SK-MEL-5 (cell line): ENCODE measurements around the gene PBLD. TPM values are rescaled to one million over a fixed set of nuclear protein-coding genes. Genes with fewer than 3 reads are reported as not detected.
A peak's percentile ranks its signal among the peaks of the same experiment; 100 is the strongest.
"Not testable (repeated sequence)": the region's sequence is repeated elsewhere in the genome, so short reads cannot be mapped to it uniquely, and the experiment has no call there.

Source experiments
- DNase-seq: peaks from one replicate; pipeline ENCODE4 v3.0.0-alpha.2; 2016; ENCODE audit warnings: low read depth, low spot score
- in situ Hi-C: cut with HindIII; loops from 2 replicates; pipeline ENCODE4 v1.10.0; 2016; ENCODE audit warnings: low sequenced_read_pairs, high pct_unique_total_duplicates, low pct_unique_long_range_greater_than_20kb
- total RNA-seq: library from RNA; depleted of rRNA; stranded (reverse); fragments of >200 nt; shearing (Covaris generic); gene quantifications from 2 replicates; pipeline ENCODE4 v1.2.3, GENCODE V29; 2014

Gene PBLD
- total RNA-seq, 1 experiment from 2014 or later, result 1.6 TPM

DNA sequence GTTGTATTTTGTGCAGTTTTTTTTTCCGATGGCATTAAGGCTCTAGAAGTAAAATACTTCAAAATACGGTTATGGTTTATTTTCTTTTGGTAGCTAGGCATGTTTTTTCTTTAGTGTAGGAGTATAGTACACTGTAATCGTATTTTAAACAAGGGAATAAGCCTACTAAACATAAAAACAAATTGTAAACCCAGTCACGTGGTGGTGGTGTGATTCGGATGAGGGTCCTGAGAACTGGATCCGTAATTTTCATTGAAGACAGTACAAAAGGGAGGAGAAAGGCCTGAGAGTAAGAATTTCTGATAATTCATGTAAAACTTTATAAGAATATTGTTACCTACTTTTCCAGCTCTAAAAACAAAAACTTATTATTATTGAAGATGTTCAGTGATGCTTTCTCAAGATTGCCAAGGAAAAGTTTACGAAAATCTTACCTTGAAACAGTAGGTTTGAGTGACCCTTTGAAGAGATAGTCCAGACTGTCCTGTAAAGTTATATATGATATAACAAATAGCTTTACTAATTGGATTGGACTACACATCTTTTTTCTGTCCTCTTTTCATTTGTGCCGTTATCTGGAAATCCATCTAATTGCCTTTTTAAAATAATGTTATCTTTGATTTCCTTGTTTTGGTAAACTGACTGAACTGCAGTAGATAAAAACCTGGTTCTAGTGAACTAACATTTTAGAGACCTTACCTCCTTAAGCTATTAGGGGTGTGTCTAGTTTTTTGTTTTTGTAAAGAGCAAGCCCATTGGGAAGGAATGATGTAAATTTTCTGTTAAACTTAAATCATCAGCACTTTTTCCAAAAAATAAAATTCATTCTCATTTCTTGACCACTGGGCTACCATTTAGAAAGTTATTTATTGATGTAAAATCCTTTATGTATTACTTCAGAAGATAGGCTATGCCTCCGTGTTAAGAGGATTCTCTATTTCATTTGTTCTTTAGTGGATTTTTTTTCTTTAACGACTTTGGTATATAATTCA, 1.0 kb upstream of the PBLD start:
- DNase-seq, result no peak

DNA sequence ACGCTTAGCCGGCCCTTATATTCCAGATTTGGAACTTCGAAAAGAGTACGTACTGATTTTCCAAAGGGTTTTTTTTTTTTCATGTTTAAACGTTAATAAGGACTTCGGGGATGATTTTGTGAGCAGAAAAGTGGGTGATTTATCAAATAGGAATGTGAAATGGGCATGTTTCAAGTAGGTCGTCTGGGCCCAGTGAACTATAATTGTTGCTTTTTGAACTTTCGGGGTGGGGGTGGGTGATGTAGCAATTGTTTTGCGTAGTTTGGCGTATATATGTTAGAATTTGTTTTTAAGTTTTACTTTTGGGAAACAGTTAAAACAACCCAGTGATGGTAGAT, 299 bp upstream of the PBLD start:
- in situ Hi-C loops, result no loop called here

More for the DNA sequence above, 1.0 kb upstream of the PBLD start:
- in situ Hi-C loops, result no loop called here

DNA sequence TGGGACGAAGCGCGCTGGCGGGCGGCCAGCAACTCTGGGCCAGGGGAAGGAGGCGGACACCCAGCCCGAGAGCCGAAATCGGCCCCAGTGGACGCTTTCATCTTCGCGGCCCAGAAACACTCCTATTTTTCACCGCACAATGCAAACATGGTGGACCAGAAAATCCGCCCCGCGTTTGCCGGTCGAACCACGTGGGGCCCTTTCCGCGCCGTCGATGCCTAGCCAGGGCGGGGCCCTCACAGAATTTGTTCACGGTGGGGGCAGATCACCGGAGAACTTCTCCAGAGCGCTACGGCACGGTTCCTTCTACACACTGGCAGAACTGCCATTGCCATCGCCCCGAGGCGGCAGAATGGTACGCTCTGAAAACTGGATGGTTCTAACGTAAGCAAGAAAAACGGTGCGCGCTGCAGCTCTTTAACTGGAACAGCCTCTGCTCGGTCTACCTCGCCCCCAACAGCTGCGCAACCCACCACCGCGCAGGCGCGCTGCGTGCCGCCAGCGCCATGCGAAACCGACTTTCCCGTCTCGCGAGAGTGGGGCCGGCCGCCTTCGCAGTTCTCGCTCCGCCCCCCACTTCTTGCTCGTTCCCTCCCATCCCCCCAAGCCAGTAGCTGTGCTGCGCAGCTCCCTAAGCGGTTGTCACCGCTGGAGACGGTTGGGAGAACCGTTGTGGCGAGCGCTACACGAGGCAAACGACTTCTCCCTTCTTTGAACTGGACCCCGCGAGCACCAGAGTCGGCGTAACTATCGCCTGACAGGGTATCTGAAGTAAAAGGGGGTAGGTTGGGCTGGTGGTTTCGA, 1.1 kb downstream of the PBLD start, which contains the start of gene HNRNPH3:
TSS of gene HNRNPH3 (plus strand) at position 610 of the 804 bp plus-strand sequence. CDS start 5,158 bp downstream, outside the sequence.
- in situ Hi-C loops, result no loop called here
- DNase-seq, result peak; percentile 95

More for the DNA sequence above, 299 bp upstream of the PBLD start:
- no peak for DNase-seq

DNA sequence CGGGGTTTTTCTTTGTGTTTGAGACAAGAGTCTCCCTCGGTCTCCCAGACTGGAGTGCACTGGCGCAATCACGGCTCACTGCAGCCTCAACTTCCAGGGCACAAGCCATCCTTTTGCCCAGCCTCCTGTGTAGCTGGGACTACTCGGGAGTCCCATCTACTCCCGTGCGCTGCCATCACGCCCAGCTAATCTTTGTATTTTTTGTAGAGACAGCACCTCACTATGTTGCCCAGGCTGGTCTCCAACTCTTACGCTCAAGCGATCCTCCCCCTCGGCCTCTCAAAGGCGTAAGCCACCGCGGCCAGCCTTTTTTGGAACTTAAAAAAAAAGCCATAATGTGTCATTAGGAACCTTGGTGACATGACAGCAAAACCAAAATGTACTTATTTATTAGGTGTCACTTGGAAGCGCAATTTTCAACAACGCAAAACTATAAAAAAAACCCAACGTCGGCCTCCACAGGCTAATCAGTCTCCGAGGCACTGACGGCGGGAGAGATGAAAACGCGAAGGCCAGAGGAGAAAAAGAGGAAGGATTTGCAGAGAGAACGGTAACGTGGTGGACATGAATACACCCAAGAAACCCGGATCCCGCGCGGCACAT, 1.8 kb downstream of the PBLD start:
- in situ Hi-C loops, result no loop called here
- DNase-seq, result no peak

DNA sequence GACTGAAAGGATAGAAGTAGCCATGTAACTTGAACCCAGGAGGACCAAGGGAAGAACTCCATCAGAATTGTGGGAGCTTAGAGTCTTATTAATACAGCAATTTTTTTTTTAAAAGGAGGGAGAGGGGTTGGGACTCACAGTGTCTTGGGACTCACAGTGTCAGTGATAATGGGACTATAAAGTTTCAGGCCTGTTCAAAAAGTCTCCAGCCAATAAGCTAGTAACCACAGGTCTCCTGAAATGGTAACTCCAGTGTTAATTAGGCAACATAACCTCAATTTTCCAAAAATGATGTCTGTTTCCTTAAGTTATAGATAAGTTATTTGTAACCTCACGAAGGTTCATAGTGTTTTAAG, 3.2 kb downstream of the PBLD start:
- DNase-seq, result no peak
- in situ Hi-C loops, result no loop called here

DNA sequence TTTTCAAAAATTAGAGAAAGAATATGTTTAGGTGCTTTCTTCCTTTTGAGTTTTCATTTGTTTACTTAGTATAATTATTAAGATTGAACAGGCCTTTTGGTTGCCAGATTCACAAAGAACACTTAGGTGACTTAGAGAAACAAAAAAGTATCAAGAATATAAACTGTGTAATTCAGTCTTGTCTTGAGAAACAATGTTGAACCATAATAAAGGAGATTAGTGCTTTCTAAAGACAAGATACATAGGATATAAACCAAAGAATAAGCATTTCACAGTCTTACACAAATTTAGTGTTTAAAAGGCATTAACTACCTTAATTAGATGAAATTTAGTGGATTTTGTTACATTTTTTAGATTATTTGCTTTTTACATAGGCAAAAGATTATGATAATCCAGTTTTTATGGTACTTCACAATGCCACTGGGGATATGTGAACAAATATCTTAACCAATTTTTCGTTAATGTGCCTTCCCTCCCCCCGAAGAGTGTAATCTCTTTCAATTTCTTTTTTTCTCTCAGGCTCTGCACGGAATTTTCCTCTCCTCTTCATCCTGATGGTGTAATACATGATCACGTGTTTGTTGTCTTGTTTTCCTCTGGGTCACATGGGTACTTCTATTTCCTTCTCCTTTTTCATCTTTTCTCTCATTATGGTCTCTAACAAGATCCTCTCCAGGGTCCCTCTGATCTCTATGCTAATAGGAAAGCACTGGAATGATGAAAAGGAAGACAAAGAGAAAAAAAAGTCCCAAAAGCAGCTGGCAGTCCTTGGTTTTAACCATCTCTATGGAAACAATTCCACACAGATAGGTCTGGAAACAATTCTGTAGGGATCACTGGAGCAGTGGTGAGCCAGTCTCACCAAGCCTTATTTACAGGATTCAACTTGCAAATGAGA, 4.6 kb downstream of the PBLD start:
- in situ Hi-C loops, result no loop called here
- peak; percentile 52 for DNase-seq

DNA sequence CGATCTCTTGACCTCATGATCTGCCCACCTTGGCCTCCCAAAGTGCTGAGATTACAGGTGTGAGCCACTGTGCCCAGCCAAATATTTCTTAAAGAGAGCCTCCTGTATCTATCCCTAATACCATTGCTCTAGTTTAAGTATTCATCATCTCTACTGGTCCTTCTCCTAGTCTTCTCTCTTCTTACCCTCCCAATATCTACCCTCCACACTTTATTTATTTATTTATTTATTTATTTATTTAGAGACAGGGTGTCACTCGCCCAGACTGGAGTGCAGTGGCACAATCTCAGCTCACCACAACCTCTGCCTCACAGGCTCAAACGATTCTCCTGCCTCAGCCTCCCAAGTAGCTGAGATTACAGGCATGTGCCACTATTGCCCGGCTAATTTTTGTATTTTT, 8.3 kb downstream of the PBLD start:
- in situ Hi-C loops, result not testable (repeated sequence)

DNA sequence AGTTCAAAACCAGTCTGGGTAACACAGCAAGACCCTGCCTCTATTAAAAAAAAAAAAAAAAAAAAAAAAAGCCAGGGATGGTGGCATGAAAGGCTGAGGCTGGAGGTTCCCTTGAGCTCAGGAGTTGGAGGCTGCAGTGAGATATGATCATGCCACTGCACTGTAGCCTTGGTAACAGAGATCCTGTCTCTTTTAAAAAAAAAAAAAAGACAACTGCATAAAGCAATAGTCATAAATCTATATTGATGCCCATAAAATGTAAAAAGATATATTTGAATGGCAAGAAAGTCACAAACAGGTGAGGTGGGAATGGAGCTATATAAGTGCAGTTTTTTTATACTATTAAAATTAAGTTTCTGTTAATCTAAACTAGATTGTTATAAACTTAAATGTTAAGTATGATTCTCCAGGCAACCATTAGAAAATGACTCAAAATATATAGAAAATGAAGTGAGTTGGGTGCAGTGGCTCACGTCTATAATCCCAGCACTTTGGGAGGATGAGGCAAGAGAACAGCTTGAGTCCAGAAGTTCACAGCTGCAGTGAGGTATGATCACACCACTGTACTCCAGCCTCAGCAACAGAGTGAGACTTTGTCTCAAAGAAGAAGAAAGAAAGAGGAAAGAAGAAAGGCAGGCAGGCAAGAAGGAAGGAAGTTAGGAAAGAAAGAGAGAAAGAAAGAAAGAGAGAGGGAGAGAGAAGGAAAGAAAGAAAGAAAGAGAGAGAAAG, 14.2 kb downstream of the PBLD start:
- no peak for DNase-seq
- in situ Hi-C loops, result no loop called here

More for the DNA sequence above, 8.3 kb downstream of the PBLD start:
- not testable (repeated sequence) for DNase-seq

DNA sequence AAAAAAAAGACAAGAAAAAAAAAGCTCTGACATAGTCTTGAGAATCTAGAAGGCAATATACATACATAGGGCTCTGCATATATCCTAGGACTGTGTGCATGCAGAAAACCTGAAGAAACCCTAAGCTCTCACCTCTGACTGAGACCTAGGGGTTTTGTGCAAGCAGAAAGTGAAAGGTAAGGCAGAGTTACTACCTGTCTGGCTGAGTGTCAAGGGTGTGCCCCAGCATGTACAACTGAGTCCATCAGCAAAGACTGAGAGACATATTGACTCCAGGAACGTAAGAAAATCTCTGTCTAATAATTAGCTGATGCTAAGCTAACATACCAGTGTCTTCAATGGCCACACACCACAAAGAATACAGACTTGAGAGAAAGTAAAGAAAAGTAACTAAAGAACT, 17.1 kb downstream of the PBLD start:
- in situ Hi-C loops, result no loop called here
- no peak for DNase-seq

DNA sequence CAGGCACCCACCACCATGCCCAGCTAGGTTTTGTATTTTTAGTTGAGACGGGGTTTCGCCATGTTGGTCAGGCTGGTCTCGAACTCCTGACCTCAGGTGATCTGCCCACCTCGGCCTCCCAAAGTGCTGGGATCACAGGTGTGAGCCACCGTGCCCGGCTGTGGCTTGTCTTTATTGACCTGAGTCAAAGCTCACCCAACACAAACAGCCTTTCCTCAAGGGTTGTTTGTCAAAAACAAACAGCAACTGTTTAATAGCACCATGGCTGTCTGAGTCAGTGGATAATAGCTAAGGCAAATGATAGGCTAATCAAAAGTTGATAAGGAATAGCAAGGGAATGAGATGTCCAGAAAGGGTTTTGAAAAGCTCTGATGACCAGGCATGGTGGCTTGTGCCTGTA, 17.8 kb downstream of the PBLD start:
- in situ Hi-C loops, result not testable (repeated sequence)

DNA sequence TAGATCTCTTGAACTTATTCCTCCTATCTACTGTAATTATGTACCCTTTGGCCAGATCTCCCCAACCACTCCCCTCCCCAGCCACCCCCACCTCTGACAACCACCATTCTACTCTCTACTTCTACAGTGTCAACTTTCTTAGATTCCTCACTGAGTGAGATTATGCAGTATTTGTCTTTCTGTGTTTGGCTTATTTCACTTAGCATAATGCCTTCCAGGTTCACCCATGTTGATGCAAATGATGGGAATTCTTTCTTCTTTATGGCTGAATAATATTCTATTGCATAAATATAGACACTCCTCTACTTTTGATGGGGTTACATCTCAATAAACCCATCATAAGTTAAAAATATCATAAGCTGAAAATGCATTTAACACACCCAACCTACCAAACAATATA, 22.2 kb downstream of the PBLD start:
- in situ Hi-C loops, result no loop called here
- DNase-seq, result no peak

More for the DNA sequence above, 17.8 kb downstream of the PBLD start:
- not testable (repeated sequence) for DNase-seq

DNA sequence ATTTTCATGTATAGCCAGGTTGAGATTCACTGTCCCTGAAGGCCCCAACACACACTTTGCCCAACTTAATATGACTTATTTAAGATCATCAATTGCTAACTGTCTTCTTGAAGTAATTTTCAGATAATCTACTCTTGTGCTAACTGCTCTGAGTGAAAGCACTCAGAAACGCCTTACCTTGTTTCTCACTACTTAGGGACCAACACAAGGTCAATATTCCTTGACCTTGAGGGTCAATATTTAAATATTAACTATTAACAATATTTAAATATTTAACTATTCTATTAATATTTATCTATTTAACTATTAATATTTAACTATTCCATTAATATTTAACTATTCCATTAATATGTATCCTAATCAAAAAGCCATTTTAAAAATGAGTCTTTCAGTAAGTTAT, 26.9 kb downstream of the PBLD start:
- DNase-seq, result no peak
- in situ Hi-C loops, result no loop called here

DNA sequence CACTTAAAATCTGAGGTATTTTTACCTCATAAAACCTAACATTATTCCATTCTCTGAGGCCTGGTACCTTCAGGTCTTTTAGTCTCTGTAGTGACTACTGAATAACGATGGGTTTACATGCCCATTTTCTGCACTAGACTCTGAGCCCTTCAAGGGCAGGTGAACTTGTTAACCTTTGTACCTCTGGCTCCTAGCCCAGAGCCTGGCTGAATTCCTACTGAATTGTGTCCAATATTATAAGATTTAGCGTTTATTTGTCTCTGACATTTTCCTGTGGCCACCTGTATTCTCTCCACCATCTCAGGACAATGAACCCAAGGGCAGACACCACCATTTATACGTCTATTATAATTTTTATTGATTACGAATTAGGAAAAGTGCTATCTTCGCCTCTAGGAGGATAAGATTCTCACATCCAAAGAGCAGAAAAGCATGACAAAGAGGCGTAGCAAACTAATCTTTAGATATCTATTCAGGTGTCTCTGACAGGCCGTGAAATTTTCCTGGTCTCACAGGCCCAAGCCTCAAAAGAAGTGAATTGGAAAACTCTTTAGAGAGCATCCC, 28.8 kb downstream of the PBLD start:
- in situ Hi-C loops, result no loop called here
- DNase-seq, result no peak

DNA sequence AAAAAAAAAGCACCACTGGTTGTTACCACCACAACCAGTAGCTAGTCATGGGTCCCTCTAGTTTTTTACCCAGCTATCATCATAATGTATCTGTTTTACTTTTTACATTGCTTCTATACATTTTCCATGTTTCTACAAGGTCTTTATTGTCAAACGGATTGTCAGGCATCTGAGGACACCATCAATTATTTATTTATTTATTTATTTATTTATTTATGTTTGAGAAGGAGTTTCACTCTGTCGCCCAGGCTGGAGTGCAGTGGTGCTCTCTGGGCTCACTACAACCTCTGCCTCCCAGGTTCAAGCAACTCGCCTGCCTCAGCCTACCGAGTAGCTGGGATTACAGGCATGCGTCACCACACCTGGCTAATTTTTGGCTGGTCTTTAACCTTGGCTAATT, 29.9 kb downstream of the PBLD start:
- no peak for DNase-seq
- in situ Hi-C loops, result no loop called here

DNA sequence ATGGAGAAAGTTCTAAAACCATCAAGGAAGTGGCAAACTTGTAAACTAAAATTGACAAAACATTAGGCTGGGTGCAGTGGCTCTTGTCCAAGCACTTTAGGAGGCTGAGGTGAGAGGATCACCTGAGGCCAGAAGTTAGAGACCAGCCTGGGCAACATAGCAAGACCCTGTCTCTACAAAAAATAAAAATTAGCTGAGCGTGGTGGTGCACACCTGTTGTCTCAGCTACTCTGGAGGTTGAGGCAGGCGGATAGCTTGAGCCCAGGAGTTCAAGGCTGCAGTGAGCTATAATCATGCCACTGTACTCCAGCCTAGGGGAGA, 30.3 kb downstream of the PBLD start:
- in situ Hi-C loops, result no loop called here
- DNase-seq, result no peak

DNA sequence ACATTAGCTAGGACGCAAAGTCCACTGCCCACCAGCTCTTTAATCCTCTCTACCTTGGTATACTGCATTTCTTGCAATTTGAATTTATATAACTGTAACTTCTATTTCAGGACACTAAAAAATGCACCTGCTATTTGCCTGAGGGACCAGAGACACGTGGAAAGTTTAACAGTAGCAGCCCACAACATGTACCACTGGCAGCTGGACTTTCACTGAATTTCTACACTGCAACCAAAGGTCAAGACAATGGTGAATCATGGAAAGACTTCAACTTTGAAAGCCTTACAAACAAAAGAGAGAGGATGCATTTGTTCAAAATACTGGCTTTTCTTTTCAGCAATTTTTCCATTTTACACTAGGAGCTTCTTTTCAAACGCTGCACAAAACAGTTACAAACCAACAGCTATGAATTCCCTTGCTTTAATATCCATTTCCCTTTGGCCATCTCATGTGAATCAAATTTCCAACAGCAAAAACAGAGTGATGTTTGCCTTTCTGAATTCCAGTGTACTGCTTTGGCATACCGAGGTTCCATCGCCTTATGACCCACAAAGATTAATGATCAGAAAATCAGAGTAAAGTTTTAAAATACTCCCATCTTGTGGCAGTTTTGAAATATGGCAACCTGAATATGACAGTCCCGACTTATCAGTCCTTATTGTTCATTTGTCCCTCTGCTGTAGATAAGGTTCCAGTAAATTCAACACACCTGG, 30.8 kb downstream of the PBLD start:
- in situ Hi-C loops, result no loop called here
- DNase-seq, result peak; percentile 70
